Adipocyte (in vitro differentiated cells): ENCODE results near the gene ERGIC3.
"Not testable (repeated sequence)": the region's sequence is repeated elsewhere in the genome, so short reads cannot be mapped to it uniquely, and the experiment has no call there.

ENCODE experiments used
- DNase-seq: peaks from one replicate; pipeline ENCODE4 v3.0.0-alpha.2; 2015; ENCODE audit warnings: low read depth
- H3K27me3 ChIP-seq: replicated peaks from 2 replicates; pipeline ENCODE4 v1.7.0; 2013; ENCODE audit warnings: mild to moderate bottlenecking, low read length, moderate library complexity; ENCODE audit not compliant: control insufficient read depth, insufficient read depth
- H3K36me3 ChIP-seq: 2 replicates; pipeline ENCODE4 v1.7.0; 2013; ENCODE audit warnings: low read length, mild to moderate bottlenecking, moderate library complexity; ENCODE audit not compliant: control insufficient read depth, insufficient read depth, severe bottlenecking
- H3K4me1 ChIP-seq: 2 replicates; pipeline ENCODE4 v1.7.0; 2013; ENCODE audit warnings: mild to moderate bottlenecking, low read length, moderate library complexity; ENCODE audit not compliant: control insufficient read depth, insufficient read depth
- H3K4me3 ChIP-seq: 2 replicates; pipeline ENCODE4 v1.7.0; 2013; ENCODE audit warnings: mild to moderate bottlenecking, low read length, moderate library complexity
- H3K9ac ChIP-seq: 2 replicates; pipeline ENCODE4 v1.7.0; 2013; ENCODE audit warnings: mild to moderate bottlenecking, low read length, moderate library complexity
- H3K9me3 ChIP-seq: 2 replicates; pipeline ENCODE4 v1.7.0; 2013; ENCODE audit warnings: mild to moderate bottlenecking, low read length, moderate library complexity; ENCODE audit not compliant: control insufficient read depth

ERGIC3 gene

GRCh38 chr20:35551503-35551902 lies 9.6 kb downstream of the ERGIC3 start:
- Histone ChIP-seq H3K36me3 (peaks cover 80% of the 10 kb centered on the region), H3K9ac (no peak overlapping the region), H3K27me3 (no peaks in the 10 kb centered on the region), H3K4me3 (no peak overlapping the region), H3K4me1 (peaks cover 6% of the 10 kb centered on the region), H3K9me3 (no peaks in the 10 kb centered on the region)
- DNase-seq, result no peak

- Histone ChIP-seq H3K27me3 (no peaks in the 10 kb centered on the region), H3K9ac (no peak overlapping the region), H3K4me3 (no peak overlapping the region), H3K9me3 (no peaks in the 10 kb centered on the region), H3K36me3 (peaks cover 84% of the 10 kb centered on the region), H3K4me1 (peaks cover 6% of the 10 kb centered on the region)
- no peak for DNase-seq
These were observed 11.0 kb downstream of the ERGIC3 start for GRCh38 chr20:35552914-35553313.

- not testable (repeated sequence) for H3K27me3 ChIP-seq, H3K4me3 ChIP-seq, H3K9me3 ChIP-seq, H3K4me1 ChIP-seq, H3K9ac ChIP-seq, DNase-seq
- H3K36me3 ChIP-seq, result peaks cover 66% of the 10 kb centered on the region
These were observed 13.6 kb downstream of the ERGIC3 start for GRCh38 chr20:35555461-35555860.

DNA sequence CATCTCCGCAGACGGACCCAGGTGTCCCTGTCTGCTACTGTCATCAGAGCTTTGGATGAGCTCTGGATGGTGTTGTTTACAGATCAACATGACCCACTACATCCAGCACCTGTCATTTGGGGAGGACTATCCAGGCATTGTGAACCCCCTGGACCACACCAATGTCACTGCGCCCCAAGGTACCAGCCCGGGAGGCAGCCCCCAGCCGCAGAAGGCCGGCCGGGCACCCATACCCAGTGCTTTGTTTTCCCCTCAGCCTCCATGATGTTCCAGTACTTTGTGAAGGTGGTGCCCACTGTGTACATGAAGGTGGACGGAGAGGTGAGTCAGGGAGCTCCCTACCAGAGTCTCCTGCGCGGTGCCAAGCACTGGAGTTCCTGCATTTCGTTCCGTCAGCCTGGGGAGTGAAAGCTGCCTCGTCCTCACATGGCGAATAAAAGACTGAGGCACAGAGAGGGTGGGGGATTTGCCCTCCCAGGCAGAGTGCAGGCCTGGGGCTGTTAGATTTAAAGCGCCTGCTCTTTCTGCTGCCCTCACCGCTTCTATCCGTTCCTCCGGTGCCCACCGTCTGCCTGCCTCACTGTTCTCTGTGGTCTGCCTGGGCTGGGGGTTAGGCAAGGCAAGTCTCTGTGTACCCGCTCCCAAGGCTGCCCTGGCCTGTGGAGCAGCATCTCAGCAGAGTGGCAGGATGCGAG lies 14.2 kb downstream of the ERGIC3 start:
- H3K4me3 ChIP-seq, result no peak overlapping the region
- no peaks in the 10 kb centered on the region for H3K9me3 ChIP-seq
- peaks cover 62% of the 10 kb centered on the region for H3K36me3 ChIP-seq
- no peaks in the 10 kb centered on the region for H3K27me3 ChIP-seq
- DNase-seq, result no peak
- no peak overlapping the region for H3K9ac ChIP-seq
- H3K4me1 ChIP-seq, result peaks cover 7% of the 10 kb centered on the region

DNA sequence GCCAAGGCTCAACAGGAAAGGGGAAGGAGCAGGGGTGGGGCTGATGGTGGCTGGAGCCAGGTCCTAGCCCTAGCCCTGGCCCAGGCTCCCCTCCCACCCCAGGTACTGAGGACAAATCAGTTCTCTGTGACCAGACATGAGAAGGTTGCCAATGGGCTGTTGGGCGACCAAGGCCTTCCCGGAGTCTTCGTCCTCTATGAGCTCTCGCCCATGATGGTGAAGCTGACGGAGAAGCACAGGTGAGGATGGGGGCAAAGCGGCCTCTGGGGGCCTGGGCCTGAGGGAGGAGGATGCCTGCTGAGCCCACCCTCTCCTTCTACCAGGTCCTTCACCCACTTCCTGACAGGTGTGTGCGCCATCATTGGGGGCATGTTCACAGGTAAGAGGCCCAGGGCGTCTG lies 15.0 kb downstream of the ERGIC3 start:
- Histone ChIP-seq H3K4me1 (peaks cover 11% of the 10 kb centered on the region), H3K9ac (no peak overlapping the region), H3K36me3 (peaks cover 55% of the 10 kb centered on the region), H3K27me3 (no peaks in the 10 kb centered on the region), H3K4me3 (no peak overlapping the region), H3K9me3 (no peaks in the 10 kb centered on the region)
- no peak for DNase-seq

DNA sequence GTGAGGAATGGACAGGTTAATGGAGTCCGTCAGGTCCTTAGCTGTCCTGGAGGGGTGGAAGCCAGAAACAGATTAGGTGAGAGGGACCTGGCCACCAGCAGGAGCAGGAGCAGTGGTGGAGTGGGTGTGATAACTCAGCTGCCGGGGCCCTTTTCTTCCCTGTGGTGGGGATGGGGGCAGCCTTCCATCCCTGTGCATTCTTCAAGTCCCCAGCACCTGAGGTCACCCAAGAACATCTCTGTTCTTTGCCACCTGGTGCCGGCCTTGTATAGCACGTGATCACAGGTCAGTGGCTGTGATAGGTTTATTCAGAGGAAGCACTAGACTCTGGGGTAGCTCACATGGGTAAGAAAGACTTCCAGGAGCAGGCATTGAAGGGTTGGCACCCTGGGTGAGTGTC lies 16.6 kb downstream of the ERGIC3 start:
- Histone ChIP-seq H3K9me3 (no peaks in the 10 kb centered on the region), H3K4me1 (peaks cover 11% of the 10 kb centered on the region), H3K36me3 (peaks cover 48% of the 10 kb centered on the region), H3K4me3 (no peak overlapping the region), H3K27me3 (no peaks in the 10 kb centered on the region), H3K9ac (no peak overlapping the region)
- no peak for DNase-seq

- DNase-seq, result no peak
- Histone ChIP-seq H3K4me3 (no peak overlapping the region), H3K27me3 (no peaks in the 10 kb centered on the region), H3K36me3 (peaks cover 41% of the 10 kb centered on the region), H3K9ac (no peak overlapping the region), H3K4me1 (peaks cover 7% of the 10 kb centered on the region), H3K9me3 (no peaks in the 10 kb centered on the region)
These were observed 17.3 kb downstream of the ERGIC3 start for GRCh38 chr20:35559042-35559693.

DNA sequence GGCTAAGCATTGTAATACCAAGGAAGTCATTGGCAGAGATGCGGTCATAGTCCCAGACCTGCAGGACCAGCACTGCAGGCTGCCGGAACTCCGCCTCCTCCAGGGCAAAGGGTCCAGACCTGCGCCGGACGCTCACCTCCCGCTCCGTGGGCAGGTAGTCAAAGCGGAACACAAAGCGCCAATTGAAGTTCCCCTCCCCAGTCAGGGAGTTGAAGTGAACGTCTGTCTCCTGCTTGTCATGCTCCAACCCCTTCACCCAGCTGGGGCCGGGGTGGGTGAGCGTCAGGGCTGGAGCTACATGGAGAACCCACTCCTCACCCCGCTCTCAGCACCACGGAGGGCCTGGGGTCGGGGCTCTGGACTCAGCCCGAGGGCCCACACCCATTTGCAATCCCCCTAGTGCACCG lies 18.2 kb downstream of the ERGIC3 start:
- peaks cover 5% of the 10 kb centered on the region for H3K4me1 ChIP-seq
- peaks cover 32% of the 10 kb centered on the region for H3K36me3 ChIP-seq
- H3K9me3 ChIP-seq, result no peaks in the 10 kb centered on the region
- H3K4me3 ChIP-seq, result no peak overlapping the region
- H3K27me3 ChIP-seq, result peaks cover 4% of the 10 kb centered on the region
- DNase-seq, result no peak
- H3K9ac ChIP-seq, result no peak overlapping the region

DNA sequence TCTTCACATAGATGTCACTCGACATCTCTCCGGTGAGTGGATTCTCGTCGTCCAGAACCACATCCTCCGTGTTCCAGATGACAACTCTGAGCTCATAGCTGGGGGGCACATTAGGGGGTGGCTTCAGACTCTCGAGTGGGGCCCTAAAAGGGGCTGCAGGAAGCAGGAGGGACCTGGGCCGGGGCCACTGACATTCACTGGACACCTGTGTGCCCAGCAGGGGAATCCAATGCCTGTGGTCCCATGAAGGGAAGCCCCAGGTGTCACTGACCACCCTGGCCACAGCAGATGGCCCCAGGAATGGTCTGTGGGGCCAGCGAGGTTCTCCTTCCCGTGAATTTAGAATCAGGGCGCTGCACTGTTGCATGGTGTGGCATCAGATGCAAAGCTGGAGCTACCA lies 18.7 kb downstream of the ERGIC3 start:
- Histone ChIP-seq H3K9ac (no peak overlapping the region), H3K9me3 (no peaks in the 10 kb centered on the region), H3K36me3 (peaks cover 28% of the 10 kb centered on the region), H3K27me3 (peaks cover 5% of the 10 kb centered on the region), H3K4me3 (no peak overlapping the region), H3K4me1 (peaks cover 5% of the 10 kb centered on the region)
- DNase-seq, result no peak

DNA sequence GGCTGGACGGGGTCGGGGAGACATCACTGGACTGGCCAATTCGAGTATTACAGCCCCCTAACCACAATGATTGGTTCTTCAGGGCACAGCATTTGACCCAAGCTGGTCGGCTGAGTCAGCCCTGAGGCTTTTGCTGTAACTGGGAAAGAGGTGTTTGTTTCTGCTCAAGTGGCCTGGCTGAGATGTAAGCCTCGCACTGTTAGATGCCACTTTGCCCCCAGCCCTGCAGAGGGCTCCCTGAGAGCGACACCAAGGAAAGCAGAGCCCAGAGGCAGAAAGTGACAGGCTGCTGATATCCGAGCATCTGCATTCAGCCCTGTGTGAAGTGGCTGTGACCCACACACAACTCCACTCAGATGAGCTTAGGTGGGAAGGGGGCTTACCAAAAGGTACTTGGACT lies 19.4 kb downstream of the ERGIC3 start:
- Histone ChIP-seq H3K9ac (no peak overlapping the region), H3K4me3 (no peak overlapping the region), H3K36me3 (peaks cover 22% of the 10 kb centered on the region), H3K4me1 (peaks cover 5% of the 10 kb centered on the region), H3K27me3 (peaks cover 5% of the 10 kb centered on the region), H3K9me3 (no peaks in the 10 kb centered on the region)
- DNase-seq, result peak; percentile 24

DNA sequence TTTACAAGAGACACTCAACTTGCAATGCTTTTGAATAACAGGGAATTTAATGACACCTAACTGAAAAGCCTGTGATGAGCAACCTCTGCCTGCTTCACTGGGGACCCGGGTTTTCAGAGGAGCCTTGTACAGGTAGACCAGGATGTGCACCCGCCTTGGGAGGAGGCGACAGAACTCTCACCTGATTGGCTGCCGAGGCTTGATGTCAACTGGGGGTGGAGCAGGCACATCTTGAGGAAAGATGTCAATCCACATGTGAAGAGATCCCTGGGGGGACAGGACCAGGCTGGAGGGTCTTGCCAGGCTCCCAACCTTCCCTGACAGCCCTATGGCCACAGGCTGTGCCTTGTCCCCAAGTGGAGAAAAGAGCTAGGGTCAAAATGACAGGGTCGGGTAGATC lies 19.8 kb downstream of the ERGIC3 start:
- Histone ChIP-seq H3K4me3 (no peak overlapping the region), H3K9me3 (no peaks in the 10 kb centered on the region), H3K9ac (no peak overlapping the region), H3K4me1 (peaks cover 5% of the 10 kb centered on the region), H3K36me3 (peaks cover 18% of the 10 kb centered on the region), H3K27me3 (peaks cover 5% of the 10 kb centered on the region)
- no peak for DNase-seq
